GM21619 (cell line): ENCODE measurements around the gene KIAA1549.

Source experiments
- ATAC-seq: cut with Tn5 transposase; IDR thresholded peaks from one replicate; pipeline ENCODE4 v1.9.1; 2021; ENCODE audit not compliant: unreplicated experiment

KIAA1549 gene

DNA sequence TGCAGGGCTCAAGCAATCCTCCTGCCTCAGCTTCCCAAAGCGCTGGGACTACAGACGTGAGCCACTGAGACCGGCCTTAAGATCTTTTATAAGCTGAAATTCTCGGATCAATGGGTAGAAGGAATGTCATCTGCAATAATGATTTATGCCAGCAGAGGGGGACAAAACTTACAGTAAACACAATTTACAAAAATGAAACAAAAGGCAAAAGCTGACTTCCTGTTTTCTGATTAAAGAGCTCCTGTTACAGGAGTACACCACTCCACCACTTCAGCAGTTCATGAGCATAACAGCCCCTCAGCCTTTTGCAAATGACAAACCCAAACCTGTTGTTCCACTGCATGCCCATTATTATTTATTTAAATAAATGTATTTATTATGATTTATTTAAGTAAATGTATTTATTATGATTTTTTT, 94.7 kb downstream of the KIAA1549 start:
- ATAC-seq: peak; percentile 85

- ATAC-seq: no peak
Measured at GRCh38 chr7:138885383-138886147, 95.6 kb downstream of the KIAA1549 start.

DNA sequence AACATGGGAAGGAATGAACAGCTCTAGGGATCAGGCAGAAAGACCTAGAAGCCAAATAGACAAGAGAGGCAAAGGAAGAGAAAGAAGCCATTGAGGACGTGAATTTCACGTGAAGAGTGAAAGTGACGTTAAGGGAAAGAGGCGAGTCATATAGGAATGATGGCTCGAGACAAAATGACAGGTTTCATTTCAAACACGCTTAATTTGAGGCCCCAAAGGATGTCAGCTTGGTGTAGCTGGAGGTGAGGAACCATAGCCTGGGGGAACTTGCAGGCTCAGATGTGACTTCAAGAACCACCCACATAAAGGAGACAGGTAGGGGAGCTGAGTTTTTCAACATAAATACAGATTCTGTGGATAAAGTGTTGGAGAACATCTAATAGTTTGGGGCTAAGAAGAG, 98.9 kb downstream of the KIAA1549 start:
- ATAC-seq: no peak

GRCh38 chr7:138881579-138882188, 99.5 kb downstream of the KIAA1549 start:
- ATAC-seq: no peak

DNA sequence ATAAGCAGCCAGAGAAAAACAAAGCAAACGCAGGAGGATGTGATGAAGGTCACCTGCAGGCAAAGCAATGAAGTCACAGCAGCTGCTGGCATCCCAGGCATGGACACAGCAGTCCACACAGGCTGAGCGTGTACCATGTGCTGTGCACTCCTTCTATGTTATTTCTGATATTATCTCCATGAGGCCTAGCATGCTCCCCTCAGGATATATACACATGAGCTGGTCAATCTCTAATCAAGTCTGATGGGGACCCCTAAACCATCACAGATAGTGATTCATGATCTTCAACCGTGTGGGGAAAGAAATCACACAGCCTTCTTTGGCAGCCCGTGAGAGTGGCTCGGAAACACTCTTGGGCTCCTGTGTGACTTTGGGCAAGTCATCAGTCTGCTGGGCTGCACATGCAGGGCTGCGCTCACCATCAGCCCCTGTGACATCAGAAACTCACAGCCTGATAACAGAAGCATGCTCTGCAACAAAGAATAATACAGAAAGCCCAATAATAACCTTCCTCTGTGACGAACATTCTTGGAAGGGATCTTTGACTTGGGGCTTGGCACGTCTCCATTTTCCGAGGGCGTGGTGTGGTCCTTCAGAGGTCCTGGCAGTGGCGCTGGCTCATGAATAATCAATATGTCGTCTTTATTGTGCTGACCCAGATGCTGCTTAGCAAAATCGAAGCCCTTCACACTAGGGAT, 100.2 kb downstream of the KIAA1549 start:
- no peak for ATAC-seq

DNA sequence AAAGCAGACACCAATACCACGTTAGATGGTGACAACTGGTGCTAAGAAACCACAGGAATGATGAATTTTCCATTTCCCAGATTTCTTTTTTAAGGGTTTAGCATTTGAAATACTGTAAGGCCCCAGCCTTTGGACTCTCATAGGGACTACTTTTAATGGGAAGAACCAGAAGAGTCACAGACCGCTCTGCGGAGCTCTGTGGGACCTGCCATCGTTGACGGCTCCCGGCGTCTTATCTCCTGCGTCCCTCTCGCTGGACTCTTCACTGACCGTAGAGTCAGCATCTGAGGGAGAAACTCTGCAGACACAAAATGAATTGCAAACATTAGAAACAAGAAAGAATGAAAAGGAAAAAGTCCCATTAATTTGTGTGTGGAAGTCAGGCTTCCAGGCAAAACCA, 101.8 kb downstream of the KIAA1549 start:
- no peak for ATAC-seq

DNA sequence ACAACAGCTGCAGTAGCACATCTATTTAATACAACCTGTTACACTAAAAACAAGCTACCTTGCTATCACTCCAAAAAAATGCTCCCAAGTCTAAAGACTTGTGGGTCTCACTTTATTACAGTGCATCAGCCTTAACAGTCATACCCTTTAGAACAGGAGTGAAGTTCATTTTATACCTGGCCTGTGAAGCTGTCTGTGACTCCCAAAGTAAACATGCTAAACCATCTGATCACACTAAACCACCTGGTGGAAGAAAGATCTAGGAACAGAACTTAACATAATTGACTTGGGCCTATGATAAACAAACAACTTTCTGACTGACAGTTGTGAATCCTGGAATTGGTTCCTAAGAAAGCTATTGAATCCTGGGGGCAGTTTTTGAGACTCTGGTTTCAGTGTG, 102.3 kb downstream of the KIAA1549 start:
- no peak for ATAC-seq

DNA sequence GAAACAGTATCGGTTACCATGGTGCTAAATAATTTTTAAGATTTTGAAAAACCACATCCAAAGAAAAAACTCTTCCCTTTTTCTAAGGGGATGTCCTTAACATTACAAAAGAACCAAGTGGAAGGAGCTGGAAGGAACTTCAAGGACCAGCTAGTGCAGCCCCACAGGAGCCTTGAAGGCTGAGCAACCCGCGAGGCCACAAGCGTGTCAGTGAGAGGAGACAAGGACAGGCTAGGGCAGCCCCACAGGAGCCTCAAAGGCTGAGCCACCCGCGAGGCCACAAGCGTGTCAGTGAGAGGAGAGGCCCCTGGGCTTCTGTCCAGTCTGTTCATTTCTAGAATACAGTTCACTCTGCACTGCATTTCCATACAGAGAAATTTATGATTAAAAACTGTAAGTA, 103.1 kb downstream of the KIAA1549 start:
- no peak for ATAC-seq

DNA sequence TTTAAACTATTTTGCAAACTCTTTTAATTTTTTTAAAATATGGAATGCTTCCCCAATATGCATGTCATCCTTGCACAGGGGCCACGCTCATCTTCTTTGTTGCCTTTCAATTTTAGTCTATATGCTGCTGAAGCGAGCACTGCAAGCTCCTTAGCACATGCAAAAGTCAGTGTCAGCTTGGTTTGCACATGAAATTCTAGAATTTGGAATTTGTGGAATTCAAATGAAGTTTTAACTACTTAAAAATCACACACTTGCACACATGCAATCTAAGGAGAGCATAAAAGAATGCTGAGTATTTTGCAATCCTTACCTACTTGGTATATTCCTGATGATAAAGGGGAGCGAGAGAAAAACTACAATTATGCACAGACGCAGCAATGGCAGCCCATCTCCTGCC, 104.9 kb downstream of the KIAA1549 start:
- no peak for ATAC-seq

DNA sequence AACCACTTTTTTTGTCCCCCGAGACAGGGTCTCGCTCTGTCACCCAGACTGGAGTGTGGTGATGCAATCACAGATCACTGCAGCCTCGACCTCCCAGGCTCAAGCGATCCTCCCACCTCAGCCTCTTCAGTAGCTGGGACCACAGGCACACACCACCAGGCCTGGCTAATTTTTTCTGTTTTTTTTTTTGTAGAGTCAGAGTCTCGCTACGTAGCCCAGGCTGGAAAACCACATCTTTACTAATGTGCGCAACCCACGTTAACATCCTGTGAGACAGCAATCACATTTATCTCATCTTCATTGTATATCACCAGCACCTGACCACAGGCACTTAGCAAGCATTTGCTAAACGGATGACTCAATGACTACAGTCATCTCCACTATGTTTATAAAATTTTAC, 105.4 kb downstream of the KIAA1549 start:
- no peak for ATAC-seq

- ATAC-seq: no peak
Measured at GRCh38 chr7:138873220-138873892, 107.8 kb downstream of the KIAA1549 start.

GRCh38 chr7:138872576-138872975, 108.6 kb downstream of the KIAA1549 start:
- ATAC-seq: no peak

DNA sequence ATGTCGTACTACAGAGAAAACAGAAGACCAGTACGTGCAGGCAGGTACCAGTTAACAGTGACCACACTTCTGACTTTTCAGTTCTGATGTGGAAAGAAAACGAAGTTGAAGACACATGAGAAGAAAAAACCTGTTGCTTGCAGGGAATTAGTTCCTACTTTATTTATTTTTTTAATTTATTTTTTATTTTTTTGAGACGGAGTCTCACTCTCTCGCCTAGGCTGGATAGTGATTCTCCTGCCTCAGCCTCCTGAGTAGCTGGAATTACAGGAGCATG, 109.4 kb downstream of the KIAA1549 start:
- ATAC-seq: no peak

DNA sequence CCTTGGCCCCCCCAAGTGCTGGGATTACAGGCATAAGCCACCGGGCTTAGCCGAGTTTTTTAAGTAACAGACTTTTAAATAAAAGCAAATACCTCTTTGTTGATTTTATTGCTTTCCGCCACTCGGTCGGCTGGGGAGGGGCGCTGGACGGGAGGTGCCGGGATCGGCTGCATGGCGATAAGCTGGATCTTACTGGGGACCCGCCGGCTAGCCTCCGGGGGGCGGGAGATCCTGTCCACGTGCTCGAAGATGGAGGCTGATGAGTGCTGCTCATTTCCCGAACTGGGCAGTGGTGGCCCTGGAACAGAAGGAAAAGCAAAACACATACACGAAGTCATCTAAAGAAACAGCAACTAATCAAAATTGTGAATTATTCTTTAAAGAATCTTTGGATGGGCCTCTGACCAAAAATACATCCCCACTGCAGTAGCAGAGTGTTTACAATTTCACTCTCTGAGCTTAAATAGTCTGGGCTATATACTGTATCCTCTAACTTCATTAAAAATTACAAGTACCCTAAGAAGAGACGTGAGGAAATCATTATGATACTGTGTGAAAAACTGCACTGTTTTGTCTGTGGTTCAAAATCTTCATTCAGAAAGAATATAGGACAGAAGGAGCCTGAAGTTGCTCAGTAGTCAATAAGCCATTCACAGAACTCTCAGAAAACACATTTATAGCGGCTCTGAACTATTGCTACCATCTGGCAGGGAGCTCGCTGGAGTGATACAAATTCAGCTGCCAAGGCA, 110.0 kb downstream of the KIAA1549 start:
- ATAC-seq: no peak

DNA sequence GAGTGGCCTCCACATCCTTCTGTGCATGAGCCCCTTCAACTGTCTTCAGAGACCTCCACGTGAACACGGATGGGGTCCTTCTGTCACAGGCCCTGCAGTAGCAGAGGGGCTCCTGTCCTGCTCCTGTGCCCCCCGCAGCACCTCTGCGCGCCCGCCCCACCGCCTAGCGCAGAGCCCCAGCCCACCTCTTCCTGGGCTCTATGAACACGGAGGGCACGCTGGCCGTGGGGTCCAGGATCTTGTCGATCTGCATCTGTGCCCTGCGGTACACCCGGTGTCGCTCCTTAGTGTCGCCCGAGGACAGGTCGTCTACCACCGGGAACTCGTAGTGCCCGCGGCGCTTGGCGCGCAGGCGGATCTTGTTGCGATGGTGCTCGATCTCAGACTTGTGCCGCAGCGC, 111.8 kb downstream of the KIAA1549 start:
- ATAC-seq: no peak

- no peak for ATAC-seq
Measured at GRCh38 chr7:138868711-138869110, 112.5 kb downstream of the KIAA1549 start.

GRCh38 chr7:138867744-138868143, 113.4 kb downstream of the KIAA1549 start:
- ATAC-seq: no peak

- no peak for ATAC-seq
Measured at GRCh38 chr7:138866353-138866752, 114.8 kb downstream of the KIAA1549 start.

DNA sequence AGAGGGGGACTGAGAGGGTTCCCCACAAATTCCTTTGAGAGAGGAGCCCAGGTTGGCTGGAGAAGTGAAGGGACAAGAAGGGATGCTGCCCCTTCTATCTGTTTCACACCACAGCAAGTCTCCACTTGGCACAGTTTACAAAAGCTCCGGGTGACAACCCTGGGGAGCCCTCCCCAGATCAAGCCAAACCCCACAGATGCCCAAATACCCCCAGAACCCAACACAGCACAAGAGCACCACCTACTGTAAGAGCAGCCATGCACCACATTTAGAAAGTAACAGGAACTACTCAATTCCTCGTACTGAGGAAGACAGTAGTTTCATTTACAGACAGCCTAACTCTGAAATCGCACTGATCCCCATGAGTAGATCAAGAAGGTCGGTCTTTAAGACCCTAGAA, 115.3 kb downstream of the KIAA1549 start:
- ATAC-seq: peak; percentile 79

- no peak for ATAC-seq
Measured at GRCh38 chr7:138864667-138865066, 116.5 kb downstream of the KIAA1549 start.

GRCh38 chr7:138863931-138864330, 117.3 kb downstream of the KIAA1549 start:
- no peak for ATAC-seq
